8988T (cell line): ENCODE results near the gene KDM8.

Experiments used
- DNase-seq: peaks from one replicate; pipeline ENCODE4 v3.0.0; 2011

KDM8 gene

DNA sequence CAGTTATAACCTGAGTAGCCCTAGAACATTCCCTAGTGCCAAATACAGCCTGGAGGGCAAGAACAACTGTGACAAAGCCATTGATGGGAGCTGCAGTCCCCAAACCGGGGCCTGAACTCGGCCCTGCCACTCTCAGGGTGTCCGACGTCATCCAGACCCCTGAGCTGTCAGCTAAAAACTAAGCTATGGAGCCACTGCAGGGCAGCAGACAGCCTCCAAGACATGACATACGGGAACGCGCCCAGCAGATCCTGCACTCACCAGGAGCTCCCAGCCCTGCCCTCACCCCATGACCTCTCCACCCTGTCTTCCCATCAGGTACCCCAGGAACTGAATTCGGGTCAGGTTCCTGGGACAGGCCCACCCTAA, 28.4 kb downstream of the KDM8 start:
- DNase-seq: no peak

GRCh38 chr16:27232061-27232900, 29.0 kb downstream of the KDM8 start:
- no peak for DNase-seq

DNA sequence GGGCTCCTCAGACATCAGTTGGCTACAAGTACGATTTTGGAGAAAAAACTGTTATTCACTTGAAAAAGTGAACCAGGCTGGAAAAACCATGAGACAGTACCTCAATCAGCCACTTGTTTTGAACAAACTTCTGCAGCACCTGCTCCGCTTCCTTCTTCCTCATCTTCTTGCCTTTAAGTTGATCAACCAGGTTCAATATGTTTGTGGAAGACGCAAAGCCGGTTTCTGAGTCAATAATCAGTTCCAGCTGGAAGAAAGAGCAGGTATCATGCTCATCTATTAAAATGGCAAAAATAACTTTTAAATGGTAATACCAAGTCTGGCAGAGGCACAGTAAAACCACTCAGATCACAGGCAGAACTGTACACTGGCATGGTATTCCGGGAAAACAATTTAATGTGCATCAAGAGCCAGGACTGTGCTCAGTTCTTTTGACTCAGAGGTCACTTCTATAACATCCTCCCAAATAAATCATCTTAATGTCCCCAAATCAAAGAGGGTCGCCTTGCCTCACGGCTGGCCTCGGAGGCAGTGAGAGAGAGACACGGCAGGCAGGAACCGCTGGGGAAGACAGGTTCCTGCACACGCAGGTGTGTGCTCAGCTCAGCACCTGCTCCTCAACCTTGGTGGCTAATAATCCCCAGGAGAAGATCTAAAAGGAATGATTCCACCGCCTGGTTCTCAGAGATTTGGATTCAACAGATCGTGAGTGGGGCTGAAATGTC, 29.7 kb downstream of the KDM8 start:
- no peak for DNase-seq

DNA sequence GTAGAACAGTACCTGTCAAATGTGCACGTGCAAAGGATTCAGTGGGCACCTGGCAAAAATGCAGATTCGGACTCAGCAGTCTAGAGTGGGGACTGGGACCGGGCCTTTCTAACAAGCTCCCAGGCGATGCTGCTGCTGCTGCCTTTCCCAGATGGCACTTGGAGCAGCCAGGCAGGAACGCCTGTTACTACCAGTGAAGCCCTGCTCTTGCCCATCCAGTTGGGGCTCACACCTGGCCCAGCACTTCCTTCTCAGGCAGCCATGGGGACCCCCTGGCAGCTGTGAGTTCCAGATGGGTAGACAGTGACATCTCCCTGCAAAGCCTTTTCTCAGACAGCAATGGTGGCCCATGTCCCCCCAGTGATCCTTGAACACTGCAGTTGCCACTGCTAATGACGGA, 30.4 kb downstream of the KDM8 start:
- DNase-seq: no peak

- DNase-seq: no peak
Observed at GRCh38 chr16:27234171-27234570, 30.8 kb downstream of the KDM8 start.

DNA sequence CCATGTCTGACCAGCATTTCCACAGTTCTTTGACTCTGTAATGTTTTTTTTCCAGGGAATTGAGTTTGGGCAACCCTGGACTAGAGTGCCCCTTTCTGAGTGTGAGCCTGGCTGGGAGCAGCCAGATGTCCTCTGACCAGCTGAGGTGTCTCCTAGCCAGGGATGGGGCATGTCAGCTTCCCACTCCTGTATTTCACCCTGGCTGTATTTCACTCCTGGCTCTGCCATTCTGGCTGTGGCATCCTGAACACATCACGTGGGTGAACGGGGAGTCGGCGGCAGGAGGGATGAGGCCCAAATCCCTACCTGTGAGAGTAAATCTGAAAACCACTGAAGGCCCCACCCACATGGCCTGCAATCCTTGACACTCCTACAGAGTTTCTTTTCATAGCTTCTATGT, 31.3 kb downstream of the KDM8 start:
- no peak for DNase-seq

DNA sequence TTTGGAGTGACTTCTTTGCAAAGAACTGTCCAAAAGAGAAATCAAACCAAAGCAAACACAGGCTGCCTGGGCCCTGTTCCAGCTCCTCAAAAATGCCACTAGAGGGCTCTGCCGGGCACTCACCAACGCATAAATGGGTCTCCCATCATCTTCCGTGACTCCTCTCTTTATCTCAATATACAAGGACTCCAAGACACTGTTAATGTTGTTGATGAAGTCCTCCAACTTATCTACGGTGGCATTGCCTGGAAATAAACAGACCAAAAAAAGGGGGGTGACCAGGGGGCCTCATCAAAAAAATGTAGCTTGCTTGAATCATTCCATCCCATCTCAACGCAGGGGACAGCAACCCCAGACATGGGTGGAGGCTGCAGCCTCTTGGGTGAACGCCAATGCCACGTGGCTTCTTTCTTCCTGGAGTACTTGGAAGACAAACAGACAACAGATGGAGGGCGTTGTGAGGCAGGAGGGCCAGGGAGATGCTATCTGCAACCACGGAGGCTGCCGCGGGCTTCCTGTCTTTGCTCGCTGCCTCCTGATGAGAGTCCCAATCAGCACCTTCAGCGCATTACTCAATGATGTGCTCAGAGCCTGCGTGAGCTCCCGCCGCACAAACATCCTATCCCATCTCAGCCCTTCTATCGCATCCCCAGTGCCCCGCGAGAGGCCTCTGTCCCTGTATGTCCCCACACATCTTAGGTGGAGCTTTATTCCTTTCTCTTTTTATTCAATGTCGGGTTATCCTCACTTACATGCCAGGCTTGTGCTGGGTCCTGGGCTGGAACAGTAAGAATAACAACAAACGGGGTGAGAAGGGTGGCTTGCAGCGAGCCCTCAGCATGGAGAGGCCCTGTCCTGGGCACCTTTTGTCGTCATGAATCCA, 32.0 kb downstream of the KDM8 start:
- no peak for DNase-seq

GRCh38 chr16:27235938-27236245, 32.6 kb downstream of the KDM8 start:
- no peak for DNase-seq

- no peak for DNase-seq
Observed at GRCh38 chr16:27236635-27237218, 33.4 kb downstream of the KDM8 start.

DNA sequence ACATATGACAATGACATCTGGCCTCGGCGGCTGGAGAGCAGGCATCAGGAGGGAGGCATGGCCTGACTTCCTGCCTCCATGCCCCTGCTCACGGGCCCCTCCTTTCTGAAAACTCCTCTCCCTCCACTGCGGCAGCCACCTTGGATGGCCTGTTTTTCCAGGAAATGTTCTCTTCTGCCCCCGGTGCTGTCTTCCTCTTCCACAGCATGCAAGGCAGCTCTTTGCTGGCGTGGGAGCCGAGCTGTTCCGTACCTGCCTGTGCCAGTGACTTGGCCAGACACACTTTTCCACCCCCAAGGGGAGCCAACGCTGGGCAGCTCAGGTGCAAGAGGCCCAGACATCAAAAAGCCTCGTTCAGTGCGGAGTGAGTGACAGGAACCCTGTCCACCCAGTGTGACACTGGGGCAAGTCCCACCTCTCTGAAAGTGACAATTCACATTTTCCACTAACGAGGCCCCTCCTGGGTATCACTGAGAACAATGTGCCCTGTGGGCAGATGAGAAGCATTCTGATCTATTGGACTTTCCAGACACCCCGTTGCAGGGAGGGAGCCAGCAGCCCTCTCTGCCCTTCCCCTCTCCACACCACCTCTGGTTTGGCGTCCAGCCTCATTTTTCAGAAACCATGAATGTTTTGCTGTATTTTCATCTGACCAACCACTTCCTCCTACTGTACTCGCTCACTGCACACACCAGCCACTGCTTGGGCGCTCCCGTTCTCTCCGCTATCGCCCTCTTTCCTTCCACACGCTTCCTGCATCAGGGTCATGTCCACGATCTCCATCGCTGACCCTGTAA, 34.1 kb downstream of the KDM8 start:
- no peak for DNase-seq

DNA sequence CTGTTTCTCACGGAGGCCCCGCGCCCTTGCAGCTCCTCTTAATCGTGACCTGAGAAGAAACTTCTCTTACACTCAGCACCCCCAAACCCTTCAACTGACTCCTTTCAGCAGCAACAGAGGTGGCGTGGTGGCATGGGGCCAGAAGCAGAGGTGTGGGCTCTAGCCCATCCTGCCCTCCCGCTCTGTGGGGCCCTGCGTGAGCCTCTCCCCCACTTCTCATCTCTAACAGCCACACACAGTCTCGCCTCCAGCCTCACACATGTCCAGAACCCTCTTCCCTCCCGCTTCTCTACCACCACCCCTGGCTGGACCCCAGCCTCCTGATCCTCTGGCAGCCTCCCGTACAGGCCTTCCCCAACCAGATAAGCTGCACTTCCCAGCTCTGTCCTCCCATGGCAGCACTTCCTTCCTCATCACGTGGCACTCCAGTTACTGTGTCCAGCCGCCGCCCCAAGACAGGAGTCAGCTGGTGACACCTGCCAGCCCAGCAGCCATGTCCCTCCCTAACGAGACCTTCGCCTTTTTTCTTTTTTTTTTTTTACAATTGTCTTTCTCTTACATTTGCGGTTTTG, 34.8 kb downstream of the KDM8 start:
- DNase-seq: no peak

- no peak for DNase-seq
Observed at GRCh38 chr16:27238591-27238990, 35.3 kb downstream of the KDM8 start.

- no peak for DNase-seq
Observed at GRCh38 chr16:27239026-27239425, 35.7 kb downstream of the KDM8 start.

GRCh38 chr16:27239906-27240655, 36.8 kb downstream of the KDM8 start:
- no peak for DNase-seq

DNA sequence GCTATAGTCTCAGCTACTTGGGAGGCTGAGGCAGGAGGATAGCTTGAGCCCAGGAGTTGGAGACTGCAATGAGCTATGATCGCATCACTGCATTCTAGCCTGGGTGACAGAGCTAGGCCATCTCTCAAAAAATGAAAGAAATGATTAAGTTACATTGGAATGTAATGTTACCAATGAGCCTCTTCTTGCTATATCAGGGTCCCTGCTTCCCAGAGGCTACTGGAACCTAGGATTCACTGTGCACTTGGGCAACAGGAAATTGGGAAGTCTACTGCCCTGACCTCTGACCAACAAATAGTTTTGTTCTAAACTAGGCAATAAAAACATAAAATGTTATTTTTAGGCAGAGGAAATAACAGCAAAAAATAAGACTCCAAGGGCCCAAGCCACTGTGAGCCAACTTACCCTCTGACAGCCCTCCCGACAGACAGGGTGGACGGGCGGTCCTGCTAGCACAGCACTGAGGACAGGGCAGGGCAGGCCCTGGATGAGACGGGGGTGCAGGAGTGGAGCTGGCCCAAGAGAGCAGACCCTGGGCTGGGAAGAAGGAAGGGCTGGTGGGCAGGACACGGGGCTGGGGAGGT, 37.7 kb downstream of the KDM8 start:
- no peak for DNase-seq

DNA sequence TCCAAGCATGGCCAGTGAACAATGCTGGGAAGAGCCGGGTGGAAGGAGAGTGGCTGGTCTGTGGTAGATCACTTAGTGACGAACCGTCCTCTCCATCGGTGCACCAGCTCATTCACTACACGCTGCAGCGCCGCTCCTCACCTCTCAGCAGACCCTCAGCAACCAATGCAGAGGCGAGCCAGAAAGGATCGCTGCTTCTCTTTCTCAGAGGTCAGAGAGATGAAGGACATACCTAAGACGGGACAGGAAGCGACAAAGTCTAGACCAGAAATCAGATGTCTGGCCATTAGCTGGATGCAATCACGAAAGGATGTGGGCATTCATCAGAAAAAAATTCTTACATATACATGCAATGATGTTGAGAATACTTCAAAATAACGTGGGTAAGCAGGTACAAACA, 38.3 kb downstream of the KDM8 start:
- DNase-seq: no peak

DNA sequence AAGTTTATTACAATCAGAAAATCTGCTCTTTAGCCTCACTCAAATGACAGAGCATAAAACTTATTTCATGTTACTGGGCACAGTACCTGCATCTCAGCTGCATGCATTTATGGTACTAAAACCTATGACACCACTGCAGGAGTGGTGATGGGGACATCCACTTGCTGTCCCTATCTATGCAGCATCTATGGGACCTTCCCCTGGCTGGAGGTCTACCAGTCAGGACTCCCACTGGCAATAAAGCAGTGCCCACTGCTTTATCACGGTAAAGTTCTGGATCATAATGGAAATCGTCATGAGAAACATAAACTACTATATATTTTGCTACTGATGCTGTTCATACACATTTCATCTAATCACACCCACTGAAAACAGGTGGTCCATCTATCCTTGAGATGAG, 39.1 kb downstream of the KDM8 start:
- DNase-seq: no peak

GRCh38 chr16:27242868-27243590, 39.7 kb downstream of the KDM8 start:
- DNase-seq: no peak

GRCh38 chr16:27243725-27244362, 40.5 kb downstream of the KDM8 start:
- DNase-seq: no peak

- DNase-seq: no peak
Observed at GRCh38 chr16:27244363-27244755, 41.0 kb downstream of the KDM8 start.
